WERI-Rb-1 (cell line): ENCODE data around the gene OXSR1.
A peak's percentile ranks its signal among the peaks of the same experiment; 100 is the strongest.

Source experiments
- DNase-seq: peaks from one replicate; pipeline ENCODE4 v3.0.0-alpha.2; 2020
- H3K27ac ChIP-seq: fragments of 250-450 bp; sonication (Bioruptor Pico); 2 replicates; pipeline ENCODE4 v1.5.1; 2020; ENCODE audit warnings: mild to moderate bottlenecking, moderate library complexity
- H3K27me3 ChIP-seq: fragments of 250-450 bp; sonication (Bioruptor Pico); 2 replicates; pipeline ENCODE4 v1.5.1; 2021; ENCODE audit warnings: mild to moderate bottlenecking, low read depth, moderate library complexity; ENCODE audit not compliant: insufficient read depth, severe bottlenecking
- H3K36me3 ChIP-seq: fragments of 250-450 bp; sonication (Bioruptor Pico); 2 replicates; pipeline ENCODE4 v1.5.1; 2020; ENCODE audit warnings: mild to moderate bottlenecking, moderate library complexity
- H3K4me3 ChIP-seq: 2 replicates; pipeline ENCODE4 v1.5.1; 2011; ENCODE audit warnings: low read depth, mild to moderate bottlenecking, control low read depth, low read length
- H3K9me3 ChIP-seq: fragments of 250-450 bp; sonication (Bioruptor Pico); 2 replicates; pipeline ENCODE4 v1.5.1; 2021; ENCODE audit warnings: mild to moderate bottlenecking, moderate library complexity; ENCODE audit not compliant: severe bottlenecking
- TF ChIP-seq, protein P1 (sequence below): IDR thresholded peaks from 2 replicates; pipeline ENCODE4 v1.5.1; 2011; ENCODE audit warnings: low read depth, mild to moderate bottlenecking, control low read depth, inconsistent platforms, low read length

Gene OXSR1

GRCh38 chr3:38247366-38248035, 82.2 kb downstream of the OXSR1 start:
- H3K9me3 ChIP-seq = no peaks in the 10 kb centered on the region
- TF ChIP-seq, protein P1, sequence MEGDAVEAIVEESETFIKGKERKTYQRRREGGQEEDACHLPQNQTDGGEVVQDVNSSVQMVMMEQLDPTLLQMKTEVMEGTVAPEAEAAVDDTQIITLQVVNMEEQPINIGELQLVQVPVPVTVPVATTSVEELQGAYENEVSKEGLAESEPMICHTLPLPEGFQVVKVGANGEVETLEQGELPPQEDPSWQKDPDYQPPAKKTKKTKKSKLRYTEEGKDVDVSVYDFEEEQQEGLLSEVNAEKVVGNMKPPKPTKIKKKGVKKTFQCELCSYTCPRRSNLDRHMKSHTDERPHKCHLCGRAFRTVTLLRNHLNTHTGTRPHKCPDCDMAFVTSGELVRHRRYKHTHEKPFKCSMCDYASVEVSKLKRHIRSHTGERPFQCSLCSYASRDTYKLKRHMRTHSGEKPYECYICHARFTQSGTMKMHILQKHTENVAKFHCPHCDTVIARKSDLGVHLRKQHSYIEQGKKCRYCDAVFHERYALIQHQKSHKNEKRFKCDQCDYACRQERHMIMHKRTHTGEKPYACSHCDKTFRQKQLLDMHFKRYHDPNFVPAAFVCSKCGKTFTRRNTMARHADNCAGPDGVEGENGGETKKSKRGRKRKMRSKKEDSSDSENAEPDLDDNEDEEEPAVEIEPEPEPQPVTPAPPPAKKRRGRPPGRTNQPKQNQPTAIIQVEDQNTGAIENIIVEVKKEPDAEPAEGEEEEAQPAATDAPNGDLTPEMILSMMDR = peak; percentile 23; the same call in 1 of the 2 replicates
- peak overlapping the region; percentile 23 for H3K27ac ChIP-seq
- peak; percentile 33 for DNase-seq
- no peak overlapping the region for H3K4me3 ChIP-seq
- H3K36me3 ChIP-seq = peaks cover 26% of the 10 kb centered on the region
- H3K27me3 ChIP-seq = no peaks in the 10 kb centered on the region

DNA sequence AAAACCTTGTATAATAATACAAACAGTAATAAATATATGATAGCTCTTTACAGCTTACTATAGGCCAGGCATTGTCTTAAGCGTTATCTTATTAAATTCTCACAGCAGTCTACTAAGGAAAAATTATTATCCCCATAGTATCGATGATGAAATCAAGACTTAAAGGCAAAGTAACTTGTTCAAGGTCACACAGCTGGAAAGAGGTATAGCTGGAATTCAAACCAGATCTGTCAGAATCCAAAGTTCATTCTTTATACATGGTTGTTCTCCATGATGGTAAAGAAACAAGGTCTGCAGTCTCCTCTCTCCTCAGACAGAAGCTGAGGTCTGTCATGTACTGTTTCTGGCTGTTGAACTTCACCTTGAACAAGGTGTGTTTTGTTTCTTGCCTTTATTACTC, 84.9 kb downstream of the OXSR1 start:
- TF ChIP-seq, protein P1 = no peak
- Histone ChIP-seq H3K36me3 (peaks cover 42% of the 10 kb centered on the region), H3K9me3 (no peaks in the 10 kb centered on the region), H3K27me3 (no peaks in the 10 kb centered on the region), H3K27ac (no peak overlapping the region), H3K4me3 (no peak overlapping the region)
- no peak for DNase-seq

- Histone ChIP-seq H3K4me3 (no peak overlapping the region), H3K9me3 (no peaks in the 10 kb centered on the region), H3K36me3 (peaks cover 40% of the 10 kb centered on the region), H3K27me3 (no peaks in the 10 kb centered on the region), H3K27ac (no peak overlapping the region)
- DNase-seq = no peak
- TF ChIP-seq, protein P1 = no peak
Measured at GRCh38 chr3:38251197-38251596, 85.9 kb downstream of the OXSR1 start.

- Histone ChIP-seq H3K27ac (no peak overlapping the region), H3K36me3 (peaks cover 36% of the 10 kb centered on the region), H3K27me3 (no peaks in the 10 kb centered on the region), H3K9me3 (no peaks in the 10 kb centered on the region), H3K4me3 (no peak overlapping the region)
- TF ChIP-seq, protein P1 = no peak
- DNase-seq = no peak
Measured at GRCh38 chr3:38253704-38254103, 88.4 kb downstream of the OXSR1 start.

GRCh38 chr3:38254872-38255271, 89.5 kb downstream of the OXSR1 start:
- H3K9me3 ChIP-seq = no peaks in the 10 kb centered on the region
- H3K27me3 ChIP-seq = no peaks in the 10 kb centered on the region
- H3K4me3 ChIP-seq = no peak overlapping the region
- DNase-seq = no peak
- TF ChIP-seq, protein P1 = no peak
- peaks cover 35% of the 10 kb centered on the region for H3K36me3 ChIP-seq
- no peak overlapping the region for H3K27ac ChIP-seq

DNA sequence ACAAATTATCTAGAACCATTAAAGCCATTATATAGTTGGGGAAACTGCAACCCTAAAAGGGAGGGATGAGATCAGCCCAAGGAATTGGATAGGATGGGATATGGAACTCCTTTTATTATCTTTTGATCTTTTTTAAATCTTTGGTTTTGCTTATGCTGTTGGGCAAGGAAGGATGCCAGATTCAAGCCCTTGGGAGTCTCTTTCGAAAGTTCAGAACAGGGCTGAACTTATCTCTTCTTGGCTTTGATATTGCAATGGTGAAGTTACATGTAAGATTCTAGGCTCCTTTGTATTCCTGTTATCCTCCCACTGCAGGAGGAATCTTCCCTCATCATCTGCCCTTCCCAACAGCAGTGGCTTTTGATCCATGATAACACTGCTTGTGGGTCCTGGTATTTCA, 90.3 kb downstream of the OXSR1 start:
- TF ChIP-seq, protein P1 = no peak
- Histone ChIP-seq H3K36me3 (peaks cover 32% of the 10 kb centered on the region), H3K27me3 (no peaks in the 10 kb centered on the region), H3K4me3 (no peak overlapping the region), H3K27ac (no peak overlapping the region), H3K9me3 (no peaks in the 10 kb centered on the region)
- no peak for DNase-seq
